ENCODE results near the gene PBX4.
"Not testable (repeated sequence)": the region's sequence is repeated elsewhere in the genome, so short reads cannot be mapped to it uniquely, and the experiment has no call there.

PBX4 gene
- 28.5 to 42.6 (median 33.7) reads per million in 3 donors for total RNA-seq

- Histone ChIP-seq H3K36me3 (ENCODE audit: control insufficient read depth, insufficient read depth, low read length) (peaks cover 3% of the 10 kb centered on the region), H3K27me3 (replicated peaks; ENCODE audit: control insufficient read depth, insufficient read depth, low read length, poor library complexity, severe bottlenecking) (no peaks in the 10 kb centered on the region), H3K4me3 (ENCODE audit: insufficient read depth, low read depth, low read length, poor library complexity, severe bottlenecking) (peak within 1 kb of the TSS; percentile 87), H3K27ac (ENCODE audit: insufficient read depth, low read length, poor library complexity, severe bottlenecking) (peak within 1 kb of the TSS; percentile 92), H3K4me1 (ENCODE audit: control insufficient read depth, insufficient read depth, low read length, poor library complexity, severe bottlenecking) (peaks cover 23% of the 10 kb centered on the region), H3K9me3 (ENCODE audit: control insufficient read depth, low read length) (no peaks in the 10 kb centered on the region)
- peak; percentile 99 for DNase-seq
These were observed at the start of gene PBX4 for GRCh38 chr19:19618219-19619051. Gene PBX4 (minus strand): TSS chr19:19618687. CDS start chr19:19618629, 58 bp downstream.

DNA sequence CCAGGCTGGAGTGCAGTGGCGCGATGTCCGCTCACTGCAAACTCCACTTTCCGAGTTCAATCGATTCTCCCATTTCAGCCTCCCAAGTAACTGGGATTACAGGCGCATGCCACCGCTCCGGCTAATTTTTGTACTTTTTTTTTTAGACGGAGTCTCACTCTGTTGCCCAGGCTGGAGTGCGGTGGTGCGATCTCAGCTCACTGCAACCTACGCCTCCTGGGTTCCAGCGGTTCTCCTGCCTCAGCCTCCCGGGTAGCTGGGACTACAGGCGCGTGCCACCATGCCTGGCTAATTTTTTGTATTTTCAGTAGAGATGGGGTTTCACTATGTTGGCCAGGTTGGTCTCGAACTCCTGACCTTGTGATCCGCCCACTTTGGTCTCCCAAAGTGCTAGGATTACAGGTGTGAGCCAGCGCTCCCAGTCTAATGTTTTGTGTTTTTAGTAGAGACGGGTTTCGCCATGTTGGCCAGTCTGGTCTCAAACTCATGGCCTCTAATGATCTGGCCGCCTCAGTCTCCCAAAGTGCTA, 47.0 kb upstream of the PBX4 start:
- H3K4me3 ChIP-seq (ENCODE audit: insufficient read depth, low read depth, low read length, poor library complexity, severe bottlenecking); DNase-seq; H3K36me3 ChIP-seq (ENCODE audit: control insufficient read depth, insufficient read depth, low read length); H3K9me3 ChIP-seq (ENCODE audit: control insufficient read depth, low read length); H3K27ac ChIP-seq (ENCODE audit: insufficient read depth, low read length, poor library complexity, severe bottlenecking); H3K27me3 ChIP-seq (replicated peaks; ENCODE audit: control insufficient read depth, insufficient read depth, low read length, poor library complexity, severe bottlenecking): not testable (repeated sequence)
- H3K4me1 ChIP-seq (ENCODE audit: control insufficient read depth, insufficient read depth, low read length, poor library complexity, severe bottlenecking) = peaks cover 31% of the 10 kb centered on the region

DNA sequence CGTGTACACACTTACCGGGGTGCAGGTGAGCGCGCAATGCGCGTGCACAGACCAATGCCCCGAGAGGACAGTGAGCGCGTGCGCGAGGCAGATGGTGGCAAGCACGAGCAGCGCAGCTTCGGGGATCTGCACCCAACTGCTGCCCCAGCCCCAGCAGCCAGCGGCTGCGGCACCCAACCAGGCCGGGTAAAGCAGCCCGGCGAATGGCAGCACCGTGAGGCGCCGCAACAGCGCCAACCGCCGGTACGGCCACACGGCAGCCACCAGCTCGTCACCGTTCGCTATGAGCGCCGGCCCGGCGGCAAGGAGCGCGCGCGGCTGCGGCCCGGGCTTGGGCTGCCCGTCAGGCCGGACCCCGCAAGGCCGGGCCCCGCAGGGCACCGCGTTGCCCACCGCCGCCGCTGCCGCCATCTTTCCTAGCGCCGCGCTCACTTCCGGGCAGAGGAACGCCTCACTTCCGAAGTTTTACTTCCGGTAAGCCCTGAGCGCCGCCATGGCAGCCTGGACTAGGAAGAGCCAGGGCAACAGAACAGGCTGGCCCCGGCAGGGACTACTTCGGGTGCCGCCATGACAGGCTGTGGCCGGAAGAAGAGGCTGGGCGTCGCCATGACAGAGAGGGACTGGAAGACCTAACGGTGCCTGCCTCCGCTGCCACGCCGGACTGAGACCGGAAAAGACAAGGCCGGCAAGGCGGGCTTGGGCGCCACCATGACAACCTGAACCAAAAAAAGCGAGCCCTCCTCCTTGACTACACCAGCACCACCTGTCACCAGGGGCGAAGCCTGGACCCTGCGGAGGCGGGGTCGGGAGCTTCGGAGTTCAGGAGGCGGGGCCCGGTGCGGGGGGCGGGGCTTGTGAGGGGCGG, 45.0 kb upstream of the PBX4 start, which contains the start of gene ATP13A1:
Gene ATP13A1 (minus strand): TSS at position 421 of the 865 bp plus-strand sequence. CDS start 10 bp downstream, at position 411.
- H3K36me3 ChIP-seq (ENCODE audit: control insufficient read depth, insufficient read depth, low read length) = peaks cover 14% of the 10 kb centered on the region
- no peaks in the 10 kb centered on the region for H3K27me3 ChIP-seq (replicated peaks; ENCODE audit: control insufficient read depth, insufficient read depth, low read length, poor library complexity, severe bottlenecking)
- H3K4me1 ChIP-seq (ENCODE audit: control insufficient read depth, insufficient read depth, low read length, poor library complexity, severe bottlenecking) = peaks cover 23% of the 10 kb centered on the region
- no peaks in the 10 kb centered on the region for H3K9me3 ChIP-seq (ENCODE audit: control insufficient read depth, low read length)
- peak within 1 kb of the TSS; percentile 58 for H3K4me3 ChIP-seq (ENCODE audit: insufficient read depth, low read depth, low read length, poor library complexity, severe bottlenecking)
- DNase-seq = peak; percentile 94 to 95 (median 94)
- H3K27ac ChIP-seq (ENCODE audit: insufficient read depth, low read length, poor library complexity, severe bottlenecking) = peak within 1 kb of the TSS; percentile 92

DNA sequence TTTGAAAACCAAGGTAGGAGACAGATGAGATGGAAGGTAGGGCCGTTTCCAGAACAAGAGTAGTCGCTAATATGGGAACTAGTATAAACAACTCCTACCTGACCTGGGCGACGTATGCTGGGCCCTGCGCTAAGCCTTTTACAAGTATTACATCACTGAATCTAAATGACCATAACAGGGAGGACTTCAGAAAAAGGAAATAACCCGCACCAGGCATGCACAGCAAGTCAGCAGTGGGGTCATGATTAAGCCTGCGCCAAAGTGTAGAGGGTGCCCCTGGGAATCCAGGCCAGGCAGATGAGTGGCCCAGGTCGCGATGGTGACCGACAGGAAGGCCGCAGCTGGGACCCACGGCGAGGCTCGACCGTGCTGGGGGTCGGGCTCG, 44.4 kb upstream of the PBX4 start:
- Histone ChIP-seq H3K36me3 (ENCODE audit: control insufficient read depth, insufficient read depth, low read length) (peaks cover 20% of the 10 kb centered on the region), H3K4me3 (ENCODE audit: insufficient read depth, low read depth, low read length, poor library complexity, severe bottlenecking) (peak overlapping the region; percentile 58), H3K27ac (ENCODE audit: insufficient read depth, low read length, poor library complexity, severe bottlenecking) (peak overlapping the region; percentile 92), H3K9me3 (ENCODE audit: control insufficient read depth, low read length) (no peaks in the 10 kb centered on the region), H3K4me1 (ENCODE audit: control insufficient read depth, insufficient read depth, low read length, poor library complexity, severe bottlenecking) (peaks cover 23% of the 10 kb centered on the region), H3K27me3 (replicated peaks; ENCODE audit: control insufficient read depth, insufficient read depth, low read length, poor library complexity, severe bottlenecking) (no peaks in the 10 kb centered on the region)
- DNase-seq = no peak

DNA sequence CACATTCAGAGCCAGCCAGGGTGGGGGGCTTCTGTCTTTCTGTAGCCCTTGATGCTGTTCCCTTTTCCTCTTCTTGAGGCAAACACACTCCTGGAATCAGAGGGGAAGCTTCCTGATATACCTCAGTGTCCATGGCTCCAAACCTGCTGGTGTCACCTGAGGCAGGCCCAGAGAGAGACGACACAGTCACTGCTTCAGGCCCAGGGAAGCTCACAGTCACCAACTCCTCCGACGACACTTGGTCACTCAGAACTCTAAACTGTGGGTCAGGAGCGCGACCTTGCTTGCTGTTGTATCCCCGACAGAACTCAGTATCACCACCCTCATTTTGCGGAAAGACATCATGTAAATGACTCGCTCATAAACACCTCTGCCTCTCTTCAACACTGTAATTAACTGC, 43.9 kb upstream of the PBX4 start:
- Histone ChIP-seq H3K4me3 (ENCODE audit: insufficient read depth, low read depth, low read length, poor library complexity, severe bottlenecking) (peak overlapping the region; percentile 58), H3K36me3 (ENCODE audit: control insufficient read depth, insufficient read depth, low read length) (peaks cover 25% of the 10 kb centered on the region), H3K27me3 (replicated peaks; ENCODE audit: control insufficient read depth, insufficient read depth, low read length, poor library complexity, severe bottlenecking) (no peaks in the 10 kb centered on the region), H3K9me3 (ENCODE audit: control insufficient read depth, low read length) (no peaks in the 10 kb centered on the region), H3K27ac (ENCODE audit: insufficient read depth, low read length, poor library complexity, severe bottlenecking) (peak overlapping the region; percentile 92), H3K4me1 (ENCODE audit: control insufficient read depth, insufficient read depth, low read length, poor library complexity, severe bottlenecking) (peaks cover 23% of the 10 kb centered on the region)
- DNase-seq = no peak

- no peaks in the 10 kb centered on the region for H3K27me3 ChIP-seq (replicated peaks; ENCODE audit: control insufficient read depth, insufficient read depth, low read length, poor library complexity, severe bottlenecking)
- H3K4me1 ChIP-seq (ENCODE audit: control insufficient read depth, insufficient read depth, low read length, poor library complexity, severe bottlenecking) = peaks cover 20% of the 10 kb centered on the region
- peak in 2 of 3 donors; percentile 44 to 48 for DNase-seq
- peak overlapping the region; percentile 92 for H3K27ac ChIP-seq (ENCODE audit: insufficient read depth, low read length, poor library complexity, severe bottlenecking)
- H3K36me3 ChIP-seq (ENCODE audit: control insufficient read depth, insufficient read depth, low read length) = peaks cover 31% of the 10 kb centered on the region
- no peaks in the 10 kb centered on the region for H3K9me3 ChIP-seq (ENCODE audit: control insufficient read depth, low read length)
- peak overlapping the region; percentile 58 for H3K4me3 ChIP-seq (ENCODE audit: insufficient read depth, low read depth, low read length, poor library complexity, severe bottlenecking)
These were observed 43.3 kb upstream of the PBX4 start for GRCh38 chr19:19661675-19662251.

- peak overlapping the region; percentile 92 for H3K27ac ChIP-seq (ENCODE audit: insufficient read depth, low read length, poor library complexity, severe bottlenecking)
- H3K9me3 ChIP-seq (ENCODE audit: control insufficient read depth, low read length) = no peaks in the 10 kb centered on the region
- peaks cover 36% of the 10 kb centered on the region for H3K36me3 ChIP-seq (ENCODE audit: control insufficient read depth, insufficient read depth, low read length)
- no peak for DNase-seq
- no peaks in the 10 kb centered on the region for H3K27me3 ChIP-seq (replicated peaks; ENCODE audit: control insufficient read depth, insufficient read depth, low read length, poor library complexity, severe bottlenecking)
- H3K4me1 ChIP-seq (ENCODE audit: control insufficient read depth, insufficient read depth, low read length, poor library complexity, severe bottlenecking) = peaks cover 18% of the 10 kb centered on the region
- no peak overlapping the region for H3K4me3 ChIP-seq (ENCODE audit: insufficient read depth, low read depth, low read length, poor library complexity, severe bottlenecking)
These were observed 42.7 kb upstream of the PBX4 start for GRCh38 chr19:19661141-19661674.

DNA sequence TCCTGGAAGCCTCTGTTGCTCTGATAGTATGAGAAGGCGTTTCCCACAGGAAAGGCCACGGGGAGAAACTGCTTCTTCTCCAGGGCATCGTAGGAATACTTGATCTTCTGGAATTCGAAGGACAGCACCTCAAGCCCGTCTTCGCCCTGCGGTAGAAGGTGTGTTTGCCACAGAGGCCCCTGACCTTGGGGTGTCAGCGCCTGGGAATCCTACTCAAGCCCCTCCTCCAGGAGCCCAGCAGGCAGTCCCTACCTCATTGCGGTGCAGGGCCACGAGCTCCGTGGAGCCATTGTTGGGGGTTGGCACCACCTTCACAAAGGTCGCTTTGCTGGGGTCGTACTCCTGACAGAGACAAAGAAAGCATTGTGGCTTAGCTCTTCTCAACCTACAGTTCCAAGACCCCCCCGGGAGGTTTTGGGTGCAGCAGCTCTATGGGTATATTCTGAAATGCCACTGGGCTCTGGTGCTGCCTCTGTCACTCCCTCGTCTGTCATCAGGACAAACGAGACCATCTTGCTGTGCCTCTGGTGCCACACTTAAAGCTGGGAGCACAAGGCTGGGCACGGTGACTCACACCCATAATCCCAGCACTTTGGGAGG, 41.3 kb upstream of the PBX4 start:
- no peak overlapping the region for H3K4me3 ChIP-seq (ENCODE audit: insufficient read depth, low read depth, low read length, poor library complexity, severe bottlenecking)
- no peak for DNase-seq
- peaks cover 18% of the 10 kb centered on the region for H3K4me1 ChIP-seq (ENCODE audit: control insufficient read depth, insufficient read depth, low read length, poor library complexity, severe bottlenecking)
- H3K9me3 ChIP-seq (ENCODE audit: control insufficient read depth, low read length) = no peaks in the 10 kb centered on the region
- no peaks in the 10 kb centered on the region for H3K27me3 ChIP-seq (replicated peaks; ENCODE audit: control insufficient read depth, insufficient read depth, low read length, poor library complexity, severe bottlenecking)
- H3K36me3 ChIP-seq (ENCODE audit: control insufficient read depth, insufficient read depth, low read length) = peaks cover 51% of the 10 kb centered on the region
- H3K27ac ChIP-seq (ENCODE audit: insufficient read depth, low read length, poor library complexity, severe bottlenecking) = no peak overlapping the region

- H3K4me3 ChIP-seq (ENCODE audit: insufficient read depth, low read depth, low read length, poor library complexity, severe bottlenecking) = no peak overlapping the region
- H3K27me3 ChIP-seq (replicated peaks; ENCODE audit: control insufficient read depth, insufficient read depth, low read length, poor library complexity, severe bottlenecking) = no peaks in the 10 kb centered on the region
- H3K4me1 ChIP-seq (ENCODE audit: control insufficient read depth, insufficient read depth, low read length, poor library complexity, severe bottlenecking) = peaks cover 11% of the 10 kb centered on the region
- no peak overlapping the region for H3K27ac ChIP-seq (ENCODE audit: insufficient read depth, low read length, poor library complexity, severe bottlenecking)
- H3K36me3 ChIP-seq (ENCODE audit: control insufficient read depth, insufficient read depth, low read length) = peaks cover 74% of the 10 kb centered on the region
- H3K9me3 ChIP-seq (ENCODE audit: control insufficient read depth, low read length) = no peaks in the 10 kb centered on the region
- DNase-seq = no peak
These were observed 38.9 kb upstream of the PBX4 start for GRCh38 chr19:19657397-19657783.

Measured in effector memory CD4-positive, alpha-beta T cell (primary cell).